GM19351 (cell line): ENCODE data around the gene AQP3.
"Not testable (repeated sequence)": the region's sequence is repeated elsewhere in the genome, so short reads cannot be mapped to it uniquely, and the experiment has no call there.

ENCODE experiments used
- ATAC-seq: cut with Tn5 transposase; IDR thresholded peaks from one replicate; pipeline ENCODE4 v1.9.1; 2021; ENCODE audit warnings: mild to moderate bottlenecking, moderate library complexity; ENCODE audit not compliant: unreplicated experiment

The AQP3 gene

DNA sequence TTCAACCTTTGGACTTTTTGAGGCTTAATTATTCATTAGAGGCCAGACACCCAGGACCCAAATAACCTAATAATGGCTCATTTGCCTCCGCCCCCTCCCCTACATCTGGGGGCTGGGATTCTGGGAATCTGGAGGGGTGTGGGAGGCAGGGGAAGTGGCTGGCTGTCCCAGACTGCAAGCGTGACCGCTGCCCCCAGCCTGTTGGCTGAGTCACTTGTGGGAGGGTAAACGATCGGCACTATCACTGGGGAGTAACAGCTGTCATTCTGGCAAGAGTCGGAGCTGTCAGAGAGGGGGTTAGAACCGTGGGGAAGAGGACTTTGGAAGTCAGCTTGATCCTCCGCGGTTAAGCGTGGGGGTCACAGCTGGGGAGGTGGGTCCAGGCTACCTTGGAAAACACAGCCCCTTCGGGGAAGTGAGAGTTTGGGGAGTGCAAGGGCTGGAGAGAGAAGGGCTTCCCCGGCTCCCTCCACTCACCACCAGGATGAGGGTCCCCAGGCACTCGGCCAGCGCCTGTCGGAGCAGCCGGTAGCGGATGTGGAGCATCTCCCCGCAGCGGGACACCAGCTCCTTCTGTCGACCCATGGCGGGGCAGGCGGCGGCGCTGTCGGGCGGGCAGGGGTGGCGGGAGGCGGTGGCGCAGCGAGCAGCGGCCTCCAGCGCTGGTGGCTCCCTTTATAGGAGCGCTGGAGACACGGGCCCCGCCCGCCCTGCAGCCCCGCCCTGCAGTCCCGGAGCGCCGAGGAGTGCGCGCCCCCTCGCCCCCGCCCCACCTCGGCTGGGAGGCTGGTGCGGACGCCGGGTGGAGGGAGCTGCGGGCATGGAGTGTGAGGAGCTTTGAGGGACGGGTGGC lies at the start of gene AQP3:
TSS of gene AQP3 (minus strand) at position 648 of the 853 bp plus-strand sequence. CDS start at position 585, 63 bp downstream.
- ATAC-seq: peak; percentile 36

DNA sequence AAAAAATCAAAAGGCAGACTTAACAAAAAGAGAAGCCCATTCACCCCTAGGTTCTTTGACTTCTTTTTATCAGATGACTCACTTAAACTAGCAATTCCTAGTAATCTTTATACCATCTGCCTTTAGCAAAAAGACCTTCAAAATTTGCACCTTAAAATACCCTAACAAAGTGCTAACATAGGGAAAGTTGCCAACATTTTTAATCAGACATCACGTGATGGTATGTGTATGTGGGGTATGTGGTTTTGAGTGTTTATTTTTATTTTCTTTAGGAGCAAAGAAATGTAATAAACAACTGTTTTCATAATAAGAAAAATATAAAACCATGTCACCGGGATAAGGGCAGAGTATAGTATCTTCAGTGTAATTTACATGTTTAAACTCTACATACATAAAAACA lies 46.4 kb upstream of the AQP3 start:
- ATAC-seq: not testable (repeated sequence)

DNA sequence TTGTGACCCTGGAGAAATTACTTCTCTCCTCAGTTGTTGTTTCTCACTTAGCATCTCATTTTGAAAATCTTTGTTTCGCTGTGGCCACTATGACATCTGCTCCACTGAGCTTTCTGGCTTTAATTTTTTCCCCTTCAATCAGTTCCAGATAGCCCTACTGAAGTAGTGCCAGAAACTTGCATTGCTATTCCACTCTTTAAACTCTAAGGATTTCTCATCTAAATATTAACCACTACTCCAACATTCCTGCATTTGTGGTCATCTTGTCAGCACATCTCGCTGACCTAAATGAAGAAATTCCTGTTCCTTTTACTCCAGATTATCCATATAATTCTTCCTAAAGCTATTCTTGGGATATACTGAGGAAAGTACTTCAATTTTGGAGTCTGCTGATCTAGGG lies 41.7 kb upstream of the AQP3 start:
- ATAC-seq: no peak

DNA sequence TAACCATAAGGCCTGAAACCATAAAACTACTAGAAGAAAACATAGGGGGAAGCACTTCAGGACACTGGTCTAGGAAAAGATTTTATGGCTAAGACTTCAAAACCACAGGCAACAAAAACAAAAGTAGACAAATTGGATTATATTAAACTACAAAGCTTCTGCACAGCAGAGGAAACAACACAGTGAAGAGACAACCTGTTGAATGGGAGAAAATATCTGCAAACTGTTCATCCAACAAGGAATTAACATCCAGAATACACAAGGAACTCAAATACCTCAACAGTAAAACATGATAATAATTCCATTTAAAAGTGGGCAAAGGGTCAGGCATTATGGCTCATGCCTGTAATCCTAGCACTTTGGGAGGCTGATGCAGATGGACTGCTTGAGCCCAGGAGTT lies 37.9 kb upstream of the AQP3 start:
- not testable (repeated sequence) for ATAC-seq

DNA sequence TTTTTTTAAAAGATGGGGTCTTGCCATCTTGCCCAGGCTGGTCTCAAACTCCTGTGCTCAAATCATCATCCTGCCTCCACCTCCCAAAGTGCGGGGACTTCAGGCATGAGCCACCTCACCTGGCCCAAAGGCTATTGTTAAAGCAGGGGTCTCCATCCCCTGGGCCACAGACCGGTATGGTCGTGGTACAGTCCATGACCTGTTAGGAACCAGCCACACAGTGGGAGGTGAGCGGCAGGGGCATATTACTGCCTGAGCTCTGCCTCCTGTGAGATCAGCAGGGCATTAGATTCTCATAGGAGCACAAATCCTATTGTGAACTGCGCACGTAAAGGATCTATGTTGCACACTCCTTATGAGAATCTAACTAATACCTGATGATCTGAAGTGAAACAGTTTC lies 33.6 kb upstream of the AQP3 start:
- ATAC-seq: no peak

DNA sequence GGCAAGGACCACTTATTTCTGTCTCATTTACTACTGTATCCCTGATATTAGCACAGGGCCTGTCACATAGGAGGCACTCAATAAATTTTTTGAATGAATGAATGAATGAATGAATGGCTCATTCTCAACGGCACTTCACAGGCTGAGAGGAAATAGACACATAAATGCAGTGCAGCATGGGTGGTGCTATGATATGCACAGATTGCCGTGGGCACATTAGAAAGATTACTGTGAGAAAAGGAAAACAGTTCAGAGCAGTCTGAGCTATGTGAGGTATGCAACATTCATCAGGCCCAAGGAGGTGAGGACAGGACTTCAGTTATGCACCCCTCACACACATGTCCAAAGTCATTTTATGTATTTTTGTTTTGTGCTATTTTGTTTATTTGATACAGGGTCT lies 32.7 kb upstream of the AQP3 start:
- ATAC-seq: no peak

DNA sequence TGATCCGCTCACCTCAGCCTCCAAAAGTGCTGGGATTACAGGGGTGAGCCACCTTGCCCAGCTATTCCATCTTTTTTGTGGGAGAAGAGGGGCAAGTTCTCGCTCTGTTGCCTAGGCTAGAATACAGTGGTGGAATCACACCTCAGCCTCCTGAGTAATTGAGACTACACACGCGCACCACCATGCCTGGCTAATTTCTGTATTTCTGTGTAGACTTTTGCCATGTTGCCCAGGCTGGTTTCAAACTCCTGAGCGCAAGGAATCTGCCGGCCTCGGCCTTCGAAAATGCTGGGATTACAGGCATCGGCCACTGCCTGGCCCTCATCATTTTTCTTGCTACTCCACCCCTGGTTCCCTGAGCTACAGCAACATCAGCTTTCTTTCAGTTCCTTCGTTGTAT lies 29.1 kb upstream of the AQP3 start:
- ATAC-seq: no peak

DNA sequence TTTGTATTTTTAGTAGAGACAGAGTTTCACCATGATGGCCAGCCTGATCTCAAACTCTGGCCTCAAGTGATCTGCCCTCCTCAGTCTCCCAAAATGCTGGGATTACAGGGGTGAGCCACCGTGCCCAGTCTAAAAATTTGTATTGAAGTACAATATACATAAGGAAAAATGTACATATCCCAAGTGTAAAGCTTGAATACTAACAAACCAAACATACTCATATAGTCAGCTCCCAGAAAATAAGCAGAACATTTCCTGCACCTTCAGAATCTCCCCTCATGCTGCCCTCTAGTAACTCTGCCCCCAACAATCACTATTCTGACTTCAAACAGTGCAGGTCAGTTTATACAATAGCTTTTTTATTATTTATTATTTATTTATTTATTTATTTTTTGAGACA lies 28.0 kb upstream of the AQP3 start:
- no peak for ATAC-seq

DNA sequence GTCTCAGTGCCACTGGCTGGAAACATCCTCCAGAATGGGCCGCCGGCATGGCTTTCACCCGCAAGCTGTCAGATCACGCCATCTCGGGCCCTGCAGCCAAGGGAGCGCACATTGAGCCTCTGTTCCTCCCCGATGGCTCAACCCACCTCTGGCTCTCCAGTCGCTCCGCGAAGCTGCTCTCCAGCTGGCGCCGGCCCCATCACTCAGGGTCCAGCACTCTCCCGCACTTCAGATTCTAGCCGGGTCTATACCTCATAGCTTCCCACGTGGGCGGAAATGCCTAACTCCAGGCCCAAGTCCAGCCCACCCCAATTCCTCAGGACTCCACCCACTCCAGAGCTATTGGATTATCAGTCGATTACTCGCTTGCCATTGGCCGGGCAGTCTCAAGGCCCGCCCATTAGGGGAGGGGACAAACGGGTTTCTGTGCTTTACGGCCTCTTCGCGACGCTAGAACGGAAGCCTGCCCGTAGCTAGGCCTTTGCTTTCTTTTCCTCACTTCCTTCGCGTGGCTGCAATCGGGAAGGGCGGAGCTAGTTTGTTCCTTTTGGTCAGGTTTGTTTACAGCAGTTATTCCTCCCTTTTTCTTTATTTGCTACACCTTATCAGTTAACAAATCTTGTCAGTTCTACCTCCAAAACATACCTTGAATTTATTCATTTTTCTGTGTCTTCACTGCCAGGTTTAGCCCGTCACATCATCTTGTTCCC lies 26.4 kb upstream of the AQP3 start, which contains the start of gene NOL6:
TSS of gene NOL6 (minus strand) at position 282 of the 710 bp plus-strand sequence. CDS start at position 200, 82 bp downstream.
- peak; percentile 99 for ATAC-seq

DNA sequence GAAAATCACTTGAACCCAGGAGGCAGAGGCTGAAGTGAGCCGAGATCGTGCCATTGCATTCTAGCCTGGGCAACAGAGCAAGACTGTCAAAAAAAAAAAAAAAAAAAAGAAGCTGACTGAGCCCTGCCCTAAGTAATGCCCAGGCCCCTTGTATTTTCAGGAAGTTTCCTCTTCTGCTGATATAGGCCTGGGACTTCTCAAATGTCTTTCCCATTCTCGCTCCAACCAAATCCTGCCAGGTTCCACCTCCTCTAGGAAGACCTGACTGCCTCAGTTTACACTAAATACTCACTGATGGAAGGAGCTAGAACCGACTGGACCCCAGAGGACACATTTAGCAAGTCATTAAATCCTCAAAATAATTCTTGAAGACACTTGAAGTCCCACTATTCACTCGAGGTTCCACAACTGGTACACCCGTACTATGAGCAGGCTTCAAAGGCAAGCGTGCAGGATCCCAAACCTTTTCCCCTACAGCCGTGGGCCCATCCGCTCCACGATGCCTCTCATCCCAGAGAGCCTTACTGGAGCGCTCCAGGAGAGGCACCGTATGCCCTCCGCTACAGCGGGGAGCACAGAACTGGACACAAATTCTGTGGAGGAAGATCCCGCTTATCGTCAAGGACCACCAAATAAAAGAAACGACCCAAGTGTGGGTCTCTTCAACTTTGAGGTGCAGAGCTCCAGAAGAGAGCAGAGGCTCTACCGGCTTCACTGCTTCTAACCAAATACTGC lies 25.7 kb upstream of the AQP3 start:
- no peak for ATAC-seq

DNA sequence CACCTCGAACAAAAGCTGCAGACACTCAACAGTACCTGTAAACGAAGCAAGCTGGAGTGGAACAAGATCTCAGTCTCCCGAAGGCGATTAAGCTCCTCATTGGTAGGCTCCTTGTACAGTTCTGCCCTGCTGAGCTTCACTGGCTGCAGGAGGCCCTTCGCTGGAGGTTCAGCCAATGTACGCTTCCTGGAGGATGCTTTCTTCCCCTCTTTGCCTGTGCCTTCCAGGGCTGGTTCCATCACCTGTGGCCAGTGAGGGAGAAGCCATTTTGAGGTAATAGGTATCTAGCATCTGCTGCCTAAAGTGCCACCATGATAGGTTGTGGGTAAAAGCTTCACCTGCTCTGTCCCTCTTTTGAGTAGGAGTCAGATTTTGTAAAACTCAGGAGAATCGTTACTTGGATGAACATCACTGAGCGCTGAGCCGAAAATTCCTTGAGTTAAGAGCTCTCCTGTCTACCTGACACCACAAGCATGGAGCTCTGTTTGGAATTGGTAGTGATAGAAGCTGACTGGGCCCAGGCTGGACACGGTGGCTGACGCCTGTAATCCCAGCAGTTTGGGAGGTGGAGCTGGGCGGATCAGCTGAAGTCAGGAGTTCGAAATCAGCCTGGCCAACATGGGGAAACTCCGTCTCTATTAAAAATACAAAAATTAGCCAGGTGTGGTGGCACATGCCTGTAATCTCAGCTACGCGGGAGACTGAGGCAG lies 24.9 kb upstream of the AQP3 start:
- ATAC-seq: no peak

DNA sequence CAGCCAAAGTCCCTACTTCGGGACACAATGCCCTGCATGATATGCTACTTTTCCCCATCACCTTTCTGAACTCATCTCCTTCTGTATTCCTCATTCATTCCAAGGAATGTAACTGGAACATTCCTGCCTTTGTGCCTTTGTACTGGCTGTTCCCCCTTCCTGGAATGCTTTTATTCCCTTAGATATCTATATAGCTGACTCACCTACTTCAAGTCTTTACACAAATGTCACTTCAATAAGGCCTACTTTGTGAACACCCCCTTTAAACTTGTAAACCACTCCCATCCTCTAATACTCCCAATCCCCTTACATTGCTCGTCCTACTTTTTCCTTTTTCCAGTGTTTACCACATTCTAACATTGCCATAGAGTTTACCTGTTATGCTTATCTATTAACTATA lies 24.0 kb upstream of the AQP3 start:
- no peak for ATAC-seq

DNA sequence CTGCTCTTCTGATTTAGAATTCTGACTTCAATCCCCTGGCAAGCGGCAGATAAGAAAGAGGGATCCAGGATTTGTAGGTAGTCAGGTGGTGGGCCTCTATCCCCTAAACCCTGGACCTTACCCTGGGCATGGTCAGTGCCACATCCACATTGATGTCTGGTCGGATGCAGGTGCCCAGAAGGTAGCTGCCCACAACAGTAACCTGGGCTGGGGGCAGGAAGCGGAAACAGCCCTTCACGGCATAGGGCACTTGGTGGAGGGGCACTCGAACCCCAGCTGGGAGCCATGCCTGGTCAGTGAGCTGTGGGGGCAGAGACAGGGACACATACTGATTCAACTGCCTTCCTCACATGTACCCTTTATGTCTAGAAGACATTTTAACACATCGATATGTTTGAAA lies 22.5 kb upstream of the AQP3 start:
- ATAC-seq: no peak

DNA sequence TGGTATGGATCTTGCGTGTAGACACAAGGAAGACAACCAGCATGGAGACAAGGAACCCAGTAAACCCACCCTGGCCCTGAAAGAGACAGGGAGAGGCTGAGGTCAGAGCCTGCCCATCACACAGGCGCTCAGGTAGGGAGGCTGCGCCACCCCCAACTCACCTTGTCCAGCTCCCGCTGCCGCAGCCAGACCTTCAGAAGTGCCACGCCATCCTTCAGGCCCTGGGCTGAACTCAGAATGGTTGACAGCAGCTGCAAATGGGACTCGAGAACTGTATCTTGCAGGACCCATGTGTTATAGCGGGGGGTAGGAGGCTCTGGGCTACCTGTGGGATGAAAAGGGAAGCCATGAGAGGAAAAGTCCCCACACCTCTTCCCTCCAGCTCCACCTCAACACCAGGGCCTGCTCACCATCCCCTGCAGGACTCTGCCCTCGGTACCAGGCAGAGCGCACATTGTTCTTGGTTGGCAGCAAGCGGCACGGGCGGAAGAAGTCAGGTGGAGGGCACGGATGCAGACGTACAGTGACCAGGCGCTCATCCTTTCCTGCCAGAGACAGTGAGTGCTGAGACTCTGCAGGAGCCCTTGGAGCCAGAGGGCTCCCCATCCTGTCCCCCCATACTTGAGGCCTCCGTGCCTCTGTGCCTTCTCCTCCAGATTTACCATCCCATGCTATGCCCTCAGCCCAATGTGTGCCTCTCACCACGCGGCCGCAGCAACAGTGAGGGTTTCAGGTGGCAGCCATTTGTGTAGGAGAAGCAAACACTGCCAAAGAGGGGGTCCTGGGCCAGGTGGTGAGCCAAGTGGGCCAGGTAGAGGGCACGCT lies 21.6 kb upstream of the AQP3 start:
- ATAC-seq: no peak

DNA sequence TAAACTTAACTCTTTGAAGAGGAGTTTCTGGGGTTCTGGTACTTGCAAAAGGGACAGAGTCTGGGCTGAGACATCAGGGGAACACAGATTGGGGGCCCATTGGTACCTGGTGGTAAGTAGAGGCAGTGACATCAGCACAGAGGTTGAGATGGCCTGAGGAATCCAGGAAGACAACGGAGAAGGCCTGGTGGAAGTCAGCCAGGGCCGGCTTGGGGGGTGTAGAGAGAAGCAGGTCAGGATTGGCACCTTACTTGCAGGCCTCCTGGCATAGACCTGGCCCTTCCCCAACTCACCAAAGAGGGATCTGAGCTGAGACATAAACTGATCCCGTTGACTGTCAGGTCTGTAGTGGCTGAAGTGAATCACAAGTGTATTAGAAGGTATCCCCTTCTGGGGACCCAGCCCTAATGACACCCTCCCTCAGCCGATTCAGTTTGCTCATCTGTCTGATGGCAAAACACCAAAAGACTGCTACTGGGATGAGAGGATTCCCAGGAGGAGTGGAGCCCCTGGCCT lies 20.9 kb upstream of the AQP3 start:
- ATAC-seq: no peak

DNA sequence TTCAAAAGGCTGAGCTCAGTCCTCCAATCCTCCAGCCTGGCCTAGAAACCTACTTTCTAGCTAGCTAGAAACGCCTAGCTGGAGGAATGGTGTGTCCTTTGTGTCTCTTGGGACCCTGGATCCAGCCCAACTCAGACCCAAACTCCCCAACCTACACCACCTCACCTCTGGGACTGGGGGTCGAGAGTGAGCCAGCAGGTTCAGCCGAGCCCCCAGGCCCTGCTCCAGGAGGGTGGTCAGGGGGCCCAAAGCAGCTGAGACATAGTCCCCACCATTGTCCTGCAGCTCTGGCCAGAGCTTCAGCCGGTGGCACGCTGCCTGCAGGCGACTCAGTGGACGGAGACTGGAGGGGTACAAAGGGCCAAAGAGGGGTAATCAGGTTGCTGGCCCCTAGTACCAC lies 20.1 kb upstream of the AQP3 start:
- no peak for ATAC-seq

DNA sequence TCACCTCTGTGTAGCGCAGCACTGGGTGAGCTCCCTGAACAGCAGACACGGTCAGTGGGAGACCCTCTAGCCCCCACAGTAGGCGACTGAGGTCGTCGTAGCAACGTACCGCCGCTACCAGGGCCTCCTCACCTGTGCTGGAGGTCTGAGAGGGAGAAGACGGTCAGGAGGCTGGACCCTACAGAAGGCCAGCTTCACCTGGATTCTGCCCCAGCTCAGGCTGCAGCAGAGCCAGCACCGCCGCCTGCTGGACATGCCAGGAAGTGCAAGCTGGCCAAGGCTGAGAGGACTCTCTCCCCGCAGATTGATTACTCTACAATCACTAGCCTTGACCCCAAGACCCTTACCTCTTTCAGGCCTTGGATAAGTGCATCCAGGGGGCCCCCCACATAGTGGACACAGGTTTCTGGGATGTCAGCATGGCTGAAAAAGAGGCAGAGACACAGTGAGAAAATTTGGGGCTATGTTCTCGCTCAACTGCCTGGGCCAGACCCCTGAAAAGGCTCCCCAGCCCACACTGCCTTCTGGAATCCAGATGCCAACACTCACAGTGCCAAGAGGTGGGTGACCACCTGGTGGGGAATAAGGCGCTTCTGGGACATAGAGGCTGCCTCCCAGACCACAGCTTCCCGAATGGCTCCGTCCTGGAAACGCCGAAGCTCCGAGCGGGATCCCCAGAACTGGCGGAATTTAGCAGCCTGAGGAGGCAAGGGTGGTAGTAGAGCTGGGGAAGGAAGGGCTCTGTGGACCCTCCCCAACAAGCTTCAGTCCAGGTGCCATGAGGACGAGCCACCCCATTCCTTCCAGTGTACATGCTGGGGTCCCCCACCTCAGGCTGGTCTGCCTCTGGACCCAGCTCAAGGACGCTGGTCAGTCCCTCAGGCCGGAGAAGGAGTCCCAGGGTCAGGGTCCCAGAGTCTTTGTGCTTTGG lies 19.4 kb upstream of the AQP3 start:
- ATAC-seq: no peak
